Naive B cell (primary cell): ENCODE measurements around the gene FYCO1. TPM values are rescaled to one million over a fixed set of nuclear protein-coding genes. Genes with fewer than 3 reads are reported as not detected.

Source experiments
- polyA plus RNA-seq, 6 donors: library from polyadenylated mRNA; unstranded; fragments of 300-500 nt; fragmentation: Illumina TruSeq; gene quantifications; one replicate each; pipeline ENCODE4 v1.2.3, GENCODE V29; 2021; ENCODE audit warnings: low read depth in 6 of 6

The FYCO1 gene
- polyA plus RNA-seq, 6 donors from 2014 or later = 0.90 to 5.1 (median 1.2) TPM; not detected in 1

Other genes with a start within 250 kb of the FYCO1 start
- under 1 TPM in 1 of 6 donors, not detected in 5; 0.93 TPM for gene SLC6A20, start 199.3 kb downstream of the FYCO1 start, polyA plus RNA-seq
- gene LZTFL1, start 153.7 kb downstream of the FYCO1 start, polyA plus RNA-seq = 10 to 100 TPM in 5 of 6 donors, 1 to 10 TPM in 1; 3.9 to 15.7 (median 13.9) TPM
- gene CCR9, start 109.3 kb downstream of the FYCO1 start, polyA plus RNA-seq = 1 to 10 TPM in 5 of 6 donors, under 1 TPM in 1; 0.77 to 4.5 (median 1.8) TPM
- gene CXCR6, start 52.4 kb downstream of the FYCO1 start, polyA plus RNA-seq = under 1 TPM in 5 of 6 donors, not detected in 1; 0.12 to 0.73 (median 0.27) TPM
- not detected for gene XCR1, start 31.7 kb upstream of the FYCO1 start, polyA plus RNA-seq
- under 1 TPM; 0.09 to 0.93 (median 0.35) TPM for gene CCR1, start 212.5 kb upstream of the FYCO1 start, polyA plus RNA-seq
- under 1 TPM in 2 of 6 donors, not detected in 4; 0.57 to 0.90 TPM for gene CCR3, start 246.6 kb upstream of the FYCO1 start, polyA plus RNA-seq